TTC549 (cell line): ENCODE measurements around the gene VIPR2.
"Not testable (repeated sequence)": the region's sequence is repeated elsewhere in the genome, so short reads cannot be mapped to it uniquely, and the experiment has no call there.

ENCODE experiments used
- FAIRE-seq: peaks from 2 replicates; lab custom pipeline; 2012; peaks lifted over from hg19 to GRCh38; lab: Jason Lieb, UNC

Gene VIPR2

GRCh38 chr7:159091480-159092475, 52.9 kb downstream of the VIPR2 start:
- no peak for FAIRE-seq

- FAIRE-seq = no peak
Measured at GRCh38 chr7:159091041-159091440, 53.6 kb downstream of the VIPR2 start.

- FAIRE-seq = no peak
Measured at GRCh38 chr7:159088016-159088865, 56.4 kb downstream of the VIPR2 start.

GRCh38 chr7:159086301-159086925, 58.3 kb downstream of the VIPR2 start:
- FAIRE-seq = no peak

- FAIRE-seq = no peak
Measured at GRCh38 chr7:159084069-159084801, 60.4 kb downstream of the VIPR2 start.

GRCh38 chr7:159083698-159084068, 61.0 kb downstream of the VIPR2 start:
- no peak for FAIRE-seq

GRCh38 chr7:159083001-159083697, 61.5 kb downstream of the VIPR2 start:
- no peak for FAIRE-seq

- not testable (repeated sequence) for FAIRE-seq
Measured at GRCh38 chr7:159082075-159082474, 62.6 kb downstream of the VIPR2 start.

GRCh38 chr7:159078911-159079270, 65.8 kb downstream of the VIPR2 start:
- FAIRE-seq = no peak

- FAIRE-seq = no peak
Measured at GRCh38 chr7:159078193-159078910, 66.3 kb downstream of the VIPR2 start.

- FAIRE-seq = no peak
Measured at GRCh38 chr7:159076333-159076732, 68.3 kb downstream of the VIPR2 start.

- FAIRE-seq = no peak
Measured at GRCh38 chr7:159075563-159076238, 69.0 kb downstream of the VIPR2 start.

- no peak for FAIRE-seq
Measured at GRCh38 chr7:159071260-159071659, 73.4 kb downstream of the VIPR2 start.

- FAIRE-seq = no peak
Measured at GRCh38 chr7:159070431-159071148, 74.1 kb downstream of the VIPR2 start.

- no peak for FAIRE-seq
Measured at GRCh38 chr7:159068893-159069448, 75.7 kb downstream of the VIPR2 start.

GRCh38 chr7:159068488-159068811, 76.2 kb downstream of the VIPR2 start:
- no peak for FAIRE-seq

GRCh38 chr7:159067576-159068487, 76.8 kb downstream of the VIPR2 start:
- no peak for FAIRE-seq
